HepG2 (cell line): ENCODE data around the gene ASCC2. TPM values are rescaled to one million over a fixed set of nuclear protein-coding genes. Genes with fewer than 3 reads are reported as not detected.

Experiments
- ATAC-seq: fragments of 200-7000 bp; cut with Tn5 transposase; 3 replicates; pipeline ENCODE4 v1.9.1; 2020; ENCODE audit warnings: mild to moderate bottlenecking, moderate library complexity
- BruUV-seq: library from RNA; stranded (reverse); fragments of 400-500 nt; replicated peaks from 2 replicates; lab custom pipeline; 2021; lab: Mats Ljungman, UMichigan
- CTCF ChIA-PET: fragments of 300-600 bp; formaldehyde crosslinking; extraction: SDS; loops from one replicate; lab custom pipeline; 2021; ENCODE audit warnings: low total read pairs, inconsistent platforms, low intra/inter-chr PET ratio; lab: Yijun Ruan, JAX
- POLR2A ChIA-PET: fragments of 350-600 bp; sonication (Branson Sonifier 250); formaldehyde crosslinking; loops from one replicate; lab custom pipeline; 2020; ENCODE audit warnings: antibody characterized with exemption, inconsistent platforms; lab: Yijun Ruan, JAX
- DNase-seq: peaks from one replicate; pipeline ENCODE4 v3.0.0-alpha.2; 2015; ENCODE audit warnings: low spot score
- FAIRE-seq: peaks from 3 replicates; lab custom pipeline; 2011; peaks lifted over from hg19 to GRCh38; lab: Jason Lieb, UNC
- H2AFZ ChIP-seq: one replicate; pipeline ENCODE4 v1.6.1; 2011; ENCODE audit warnings: low read length, inconsistent platforms
- H3K27ac ChIP-seq: fragments of 300-600 bp; 3 replicates; pipeline ENCODE4 v1.8.0; 2011; ENCODE audit warnings: mixed run types, mild to moderate bottlenecking, mixed read lengths, low read length, inconsistent platforms; ENCODE audit not compliant: insufficient read depth; ENCODE audit errors: extremely low read length
- H3K27me3 ChIP-seq, 2 experiments: fragments of 200-600 bp in 1 of 2; 2 replicates in 1 of 2; 3 replicates in 1 of 2; pipeline versions ENCODE4 v1.6.0 to v1.8.0; 2011; ENCODE audit warnings: low read length in 2 of 2, mild to moderate bottlenecking in 2 of 2, moderate library complexity in 2 of 2, inconsistent platforms in 1 of 2; ENCODE audit not compliant: insufficient read depth in 2 of 2, control insufficient read depth in 1 of 2
- H3K36me3 ChIP-seq, 2 experiments: fragments of 200-600 bp in 1 of 2; replicated peaks in 1 of 2; 2 replicates in 1 of 2; 3 replicates in 1 of 2; pipeline versions ENCODE4 v1.5.1 to v1.8.0; 2011; ENCODE audit warnings: low read length in 2 of 2, inconsistent platforms in 1 of 2; ENCODE audit not compliant: insufficient read depth in 2 of 2, control insufficient read depth in 1 of 2
- H3K4me1 ChIP-seq: 2 replicates; pipeline ENCODE4 v1.5.1; 2012; ENCODE audit warnings: low read length, inconsistent platforms; ENCODE audit not compliant: insufficient read depth
- H3K4me2 ChIP-seq: 2 replicates; pipeline ENCODE4 v1.6.0; 2011; ENCODE audit warnings: low read depth, low read length, inconsistent platforms
- H3K4me3 ChIP-seq, 3 experiments: fragments of 200-600 bp in 1 of 3; sonication (generic), shearing (Covaris generic) in 1 of 3; replicated peaks in 1 of 3; 2 replicates each; pipeline ENCODE4 v1.5.1; 2011 to 2016; ENCODE audit warnings: low read length in 3 of 3, inconsistent platforms in 2 of 3, low read depth in 2 of 3, mild to moderate bottlenecking in 2 of 3, control low read depth in 1 of 3, mixed read lengths in 1 of 3; ENCODE audit not compliant: insufficient read depth in 1 of 3
- H3K79me2 ChIP-seq: one replicate; pipeline ENCODE4 v1.6.1; 2011; ENCODE audit warnings: low read length, inconsistent platforms; ENCODE audit not compliant: insufficient read depth
- H3K9ac ChIP-seq: 2 replicates; pipeline ENCODE4 v1.6.0; 2011; ENCODE audit warnings: mild to moderate bottlenecking, low read depth, low read length, inconsistent platforms; ENCODE audit not compliant: insufficient read depth
- H3K9me3 ChIP-seq: 2 replicates; pipeline ENCODE4 v1.5.1; 2012; ENCODE audit warnings: mild to moderate bottlenecking, low read length
- H4K20me1 ChIP-seq: 2 replicates; pipeline ENCODE4 v1.6.0; 2011; ENCODE audit warnings: inconsistent platforms, mild to moderate bottlenecking, low read length, moderate library complexity; ENCODE audit not compliant: insufficient read depth
- CBX2 ChIP-seq, 2 experiments: fragments of 200-600 bp in 1 of 2; sonication (generic); formaldehyde crosslinking in 1 of 2; IDR thresholded peaks; 2 replicates each; pipeline versions ENCODE4 v1.7.0 to v1.8.1; 2018 to 2022; ENCODE audit warnings: low read depth in 2 of 2, low read length in 1 of 2, mild to moderate bottlenecking in 1 of 2, missing genetic modification reagents in 1 of 2
- NFE2 ChIP-seq: sonication (generic); formaldehyde crosslinking; IDR thresholded peaks from 2 replicates; pipeline ENCODE4 v1.4.0; 2020; ENCODE audit warnings: missing genetic modification reagents
- NFYB ChIP-seq: sonication (generic); formaldehyde crosslinking; IDR thresholded peaks from 2 replicates; pipeline ENCODE4 v1.4.0; 2020; ENCODE audit warnings: missing genetic modification reagents
- NFYC ChIP-seq: IDR thresholded peaks from 2 replicates; pipeline ENCODE4 v1.6.1; 2016; ENCODE audit warnings: missing genetic modification reagents, missing compliant biosample characterization
- RFXANK ChIP-seq: IDR thresholded peaks from 2 replicates; pipeline ENCODE4 v1.6.1; 2016
- ZNF652 ChIP-seq: IDR thresholded peaks from 2 replicates; pipeline ENCODE4 v1.6.1; 2016; ENCODE audit warnings: low read depth, borderline replicate concordance
- WGBS: methylation state at CpG from one replicate; pipeline ENCODE4 v1.1.6; 2017; ENCODE audit warnings: low lambda C conversion rate; 5-methylcytosine and 5-hydroxymethylcytosine counted together
- in situ Hi-C: cut with HindIII; loops from 2 replicates; pipeline ENCODE4 v1.10.0; 2017; ENCODE audit warnings: low pct_unique_long_range_greater_than_20kb; ENCODE audit not compliant: extremely low pct_ligation_motif_present
- intact Hi-C: fragments of 100-400 bp; cut with micrococcal nuclease; formaldehyde crosslinking; loops from one replicate; pipeline ENCODE4 v1.10.0; 2022; ENCODE audit not compliant: unreplicated experiment
- polyA plus RNA-seq, 8 experiments: library from polyadenylated mRNA; depleted of rRNA in 3 of 8; stranded (reverse) in 7 of 8; unstranded in 1 of 8; fragments of >200 nt; fragmentation: Illumina TruSeq in 4 of 8; extraction: Trizol in 4 of 8; gene quantifications; 2 replicates each; pipeline versions ENCODE4 v1.2.1 to v1.2.3, GENCODE V29; 2011 to 2016; ENCODE audit warnings: low read depth in 4 of 8, missing spikeins in 1 of 8, mixed read lengths in 1 of 8; ENCODE audit not compliant: insufficient read depth in 1 of 8
- total RNA-seq, 5 experiments: library from RNA; depleted of rRNA; stranded (reverse); fragments of >200 nt; fragmentation: Illumina TruSeq; extraction: Trizol; gene quantifications; 2 replicates each; pipeline ENCODE4 v1.2.3, GENCODE V29; 2016; ENCODE audit warnings: low read depth in 1 of 5

ASCC2 gene
- total and polyA plus RNA-seq, 2 of the 13 experiments (the other 11 are each of a cell fraction or from before 2014, with no cell fraction given), result 26.2 to 26.3 TPM

DNA sequence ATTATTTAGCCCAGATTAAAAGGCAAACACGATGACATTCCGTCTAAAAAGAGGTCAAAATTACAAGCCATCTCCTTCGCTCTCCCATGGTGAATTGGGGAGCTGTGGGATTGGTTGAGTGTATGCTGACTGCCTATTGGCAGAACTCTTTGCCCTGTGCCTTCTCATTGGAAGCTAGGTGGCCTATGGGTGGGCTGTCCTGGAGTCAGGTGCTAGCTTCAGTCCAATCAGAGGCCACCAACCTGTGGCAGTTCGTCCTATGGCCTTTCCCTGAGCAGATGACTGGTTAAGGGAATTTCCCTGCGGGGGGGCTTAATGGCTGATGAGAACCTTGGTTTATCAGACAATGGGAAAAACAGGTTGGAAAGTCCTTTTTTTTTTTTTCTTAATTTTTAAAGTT, 41.7 kb upstream of the ASCC2 start:
- intact Hi-C loops, result loop anchor here (10.0 kb wide), 1 partner anchor 115 kb away; no protein-coding TSS in a partner anchor
- no peak for FAIRE-seq
- no peak overlapping the region for H3K9ac ChIP-seq
- BruUV-seq, result no TSS peak
- no peak overlapping the region for H2AFZ ChIP-seq
- ChIA-PET CTCF (no interaction called here), POLR2A (no interaction called here)
- H3K27ac ChIP-seq, result no peak overlapping the region
- H3K27me3 ChIP-seq, result 0 out of 5 replicates have a peak, but pooled peaks cover 0 to 1% of the 10 kb centered on the region in 2 experiments
- H3K79me2 ChIP-seq, result peaks cover 11% of the 10 kb centered on the region
- WGBS, result 69% methylated on average over 5 of the region's 5 CpGs
- in situ Hi-C loops, result no loop called here
- 0 out of 2 replicates have a peak, but pooled peaks cover 2% of the 10 kb centered on the region for H4K20me1 ChIP-seq
- peaks cover 12% of the 10 kb centered on the region for H3K4me1 ChIP-seq
- no peaks in the 10 kb centered on the region for H3K9me3 ChIP-seq
- ATAC-seq, result 0 out of 3 replicates have a peak, but pooled peaks have one; percentile 13
- no peak overlapping the region for H3K4me3 ChIP-seq
- no peak for TF ChIP-seq ZNF652
- peak; percentile 73 for TF ChIP-seq NFYC (CRISPR knock-in tag)
- TF ChIP-seq NFYB (CRISPR knock-in tag), result peak; percentile 76
- no peak for TF ChIP-seq CBX2 (IDR thresholded peaks at IDR 0.05; ENCODE audit: low read depth, low read length)
- no peak for TF ChIP-seq CBX2 (CRISPR knock-in tag; IDR thresholded peaks at IDR 0.05; ENCODE audit: low read depth)
- no peak for TF ChIP-seq RFXANK (CRISPR knock-in tag)
- no peak overlapping the region for H3K4me2 ChIP-seq
- no peak for DNase-seq
- no peaks in the 10 kb centered on the region for H3K36me3 ChIP-seq

DNA sequence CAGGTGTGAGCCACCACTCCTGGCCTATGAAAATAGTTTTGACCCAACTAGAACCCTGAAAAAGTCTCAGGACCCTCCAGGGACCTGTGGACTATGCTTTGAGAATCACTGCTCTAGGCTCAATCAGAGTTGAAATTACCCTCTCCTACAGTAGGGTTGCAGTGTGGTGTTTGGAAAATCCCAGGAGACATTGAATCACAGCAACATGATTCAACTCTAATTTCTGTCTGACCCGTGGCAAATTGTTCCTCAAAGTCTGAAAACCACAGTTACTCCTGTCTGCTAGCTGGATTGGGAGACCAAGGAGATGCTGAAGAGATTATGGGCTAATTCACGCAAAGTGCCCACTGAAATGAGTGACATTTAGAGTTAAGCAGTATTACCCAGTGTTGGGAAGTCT, 39.5 kb upstream of the ASCC2 start:
- no peaks in the 10 kb centered on the region for H3K79me2 ChIP-seq
- H3K4me1 ChIP-seq, result peaks cover 6% of the 10 kb centered on the region; the same call in 1 of the 2 replicates
- ChIA-PET POLR2A (no interaction called here), CTCF (no interaction called here)
- H3K9me3 ChIP-seq, result no peaks in the 10 kb centered on the region
- DNase-seq, result no peak
- H4K20me1 ChIP-seq, result no peaks in the 10 kb centered on the region
- BruUV-seq, result no TSS peak
- intact Hi-C loops, result no loop called here
- H3K9ac ChIP-seq, result no peak overlapping the region
- no peak for TF ChIP-seq NFE2
- in situ Hi-C loops, result no loop called here
- no peak overlapping the region for H3K27ac ChIP-seq
- H2AFZ ChIP-seq, result no peak overlapping the region
- H3K36me3 ChIP-seq, result no peaks in the 10 kb centered on the region
- peaks cover 1 to 2% of the 10 kb centered on the region in 2 experiments; a peak in 1 of 5 replicates for H3K27me3 ChIP-seq
- 50% methylated on average over 2 of the region's 2 CpGs for WGBS
- no peak overlapping the region for H3K4me2 ChIP-seq
- no peak overlapping the region for H3K4me3 ChIP-seq
- no peak for FAIRE-seq
- no peak for ATAC-seq
